Panc1 (cell line): ENCODE measurements around the gene BTBD9. TPM values are rescaled to one million over a fixed set of nuclear protein-coding genes. Genes with fewer than 3 reads are reported as not detected.

Experiments
- ATAC-seq: fragments of 200-7000 bp; cut with Tn5 transposase; 2 replicates; pipeline ENCODE4 v1.9.1; 2020; ENCODE audit warnings: mild to moderate bottlenecking, moderate library complexity
- BruUV-seq: library from RNA; stranded (reverse); fragments of 400-500 nt; replicated peaks from 2 replicates; lab custom pipeline; 2021; lab: Mats Ljungman, UMichigan
- CTCF ChIA-PET: fragments of 300-600 bp; sonication (Branson Sonifier 250); formaldehyde crosslinking; loops from one replicate; lab custom pipeline; 2022; ENCODE audit warnings: antibody characterized with exemption; lab: Charles Lee
- POLR2A ChIA-PET: fragments of 300-600 bp; sonication (Branson Sonifier 250); formaldehyde crosslinking; loops from one replicate; lab custom pipeline; 2022; ENCODE audit warnings: antibody characterized with exemption; lab: Charles Lee
- DNase-seq: peaks from one replicate; pipeline ENCODE4 v3.0.0-alpha.2; 2010; ENCODE audit warnings: low read depth, low spot score
- H3K27ac ChIP-seq: 2 replicates; pipeline ENCODE4 v1.5.1; 2011; ENCODE audit warnings: mild to moderate bottlenecking, low read length, inconsistent platforms
- H3K27me3 ChIP-seq: fragments of 200-500 bp; sonication (Bioruptor generic); 2 replicates; pipeline ENCODE4 v1.6.0; 2014; ENCODE audit warnings: low read length, inconsistent platforms; ENCODE audit not compliant: control insufficient read depth, insufficient read depth
- H3K36me3 ChIP-seq: fragments of 200-500 bp; sonication (Bioruptor generic); 2 replicates; pipeline ENCODE4 v1.5.1; 2014; ENCODE audit warnings: inconsistent platforms, mild to moderate bottlenecking, low read length, moderate library complexity; ENCODE audit not compliant: control insufficient read depth, insufficient read depth
- H3K4me1 ChIP-seq: 2 replicates; pipeline ENCODE4 v1.5.1; 2011; ENCODE audit warnings: inconsistent platforms, mild to moderate bottlenecking, low read length, moderate library complexity; ENCODE audit not compliant: control insufficient read depth, insufficient read depth
- H3K4me3 ChIP-seq, 2 experiments: 2 replicates each; pipeline ENCODE4 v1.5.1; 2011 to 2012; ENCODE audit warnings: low read depth in 2 of 2, low read length in 2 of 2, mild to moderate bottlenecking in 2 of 2, inconsistent platforms in 1 of 2, moderate library complexity in 1 of 2
- H3K9me3 ChIP-seq: fragments of 200-500 bp; sonication (Bioruptor generic); 2 replicates; pipeline ENCODE4 v1.5.1; 2014; ENCODE audit warnings: low read depth, mild to moderate bottlenecking, inconsistent platforms, low read length, moderate library complexity; ENCODE audit not compliant: control insufficient read depth, insufficient read depth
- CTCF ChIP-seq: fragments of 450-650 bp; IDR thresholded peaks from 2 replicates; pipeline ENCODE4 v1.5.1; 2017; ENCODE audit warnings: mild to moderate bottlenecking
- POLR2AphosphoS5 ChIP-seq: IDR thresholded peaks from 2 replicates; pipeline ENCODE4 v1.6.1; 2012; ENCODE audit warnings: mild to moderate bottlenecking, low read depth, low read length, moderate library complexity
- REST ChIP-seq, 2 experiments: IDR thresholded peaks; 2 replicates each; pipeline ENCODE4 v1.6.1; 2011 to 2012; ENCODE audit warnings: low read depth in 2 of 2, control low read depth in 1 of 2, low read length in 1 of 2, mild to moderate bottlenecking in 1 of 2, moderate library complexity in 1 of 2; ENCODE audit not compliant: insufficient read depth in 1 of 2
- SIN3A ChIP-seq: IDR thresholded peaks from 2 replicates; pipeline ENCODE4 v1.6.1; 2012; ENCODE audit warnings: low read depth, mild to moderate bottlenecking, low read length, moderate library complexity, borderline replicate concordance; ENCODE audit not compliant: insufficient read depth
- TCF7L2 ChIP-seq: IDR thresholded peaks from 2 replicates; pipeline ENCODE4 v1.6.1; 2011; ENCODE audit warnings: mild to moderate bottlenecking, low read depth, low read length, inconsistent platforms
- in situ Hi-C: cut with HindIII; loops from 2 replicates; pipeline ENCODE4 v1.10.0; 2016; ENCODE audit warnings: low sequenced_read_pairs, low pct_unique_long_range_greater_than_20kb
- intact Hi-C: fragments of 100-400 bp; cut with micrococcal nuclease; formaldehyde crosslinking; loops from one replicate; pipeline ENCODE4 v1.10.0; 2022; ENCODE audit not compliant: unreplicated experiment
- total RNA-seq: library from RNA; stranded (reverse); gene quantifications from one replicate; pipeline ENCODE4 v1.2.1, GENCODE V29; 2021; ENCODE audit not compliant: unreplicated experiment

Gene BTBD9
- total RNA-seq, 1 experiment from 2014 or later, result 12.8 TPM

DNA sequence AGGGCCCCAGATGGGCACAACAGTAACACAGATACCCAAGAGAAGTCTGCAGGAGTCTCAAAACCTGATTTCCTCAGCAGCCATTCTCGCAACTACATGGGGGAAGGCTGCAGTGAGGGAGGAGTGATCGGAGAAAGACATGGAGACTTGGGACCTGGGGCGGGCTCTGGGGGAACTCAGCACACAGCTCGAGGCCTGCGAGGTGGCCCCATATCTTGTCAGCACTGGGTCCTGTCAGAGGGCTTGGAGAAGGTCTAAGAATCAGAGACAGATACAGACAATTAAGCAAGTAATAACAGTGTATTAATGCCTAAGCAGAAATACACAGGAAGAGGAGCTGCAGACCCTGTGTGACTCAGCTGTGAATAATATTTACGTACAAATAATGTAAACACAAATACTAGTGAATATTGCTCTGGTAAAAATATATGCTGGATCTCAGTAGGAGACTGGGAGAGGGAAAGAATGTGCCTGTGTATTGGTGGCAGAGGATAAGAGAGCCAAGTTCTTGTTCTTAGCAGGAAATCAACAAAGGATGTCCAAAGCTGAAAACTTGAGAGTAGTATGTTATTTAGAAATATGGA lies 484.0 kb downstream of the BTBD9 start:
- ChIA-PET CTCF (no interaction called here), POLR2A (no interaction called here)
- peaks cover 5% of the 10 kb centered on the region; the same call in 1 of the 2 replicates for H3K4me1 ChIP-seq
- ATAC-seq, result 0 out of 2 replicates have a peak, but pooled peaks have one; percentile 28
- TF ChIP-seq SIN3A (no peak), CTCF (no peak), REST (IDR thresholded peaks at IDR 0.05; ENCODE audit: insufficient read depth in 1 of 2, low read depth in 2 of 2, low read length in 1 of 2) (no peak), POLR2AphosphoS5 (no peak), TCF7L2 (no peak)
- no peaks in the 10 kb centered on the region for H3K9me3 ChIP-seq
- H3K4me3 ChIP-seq, result no peak overlapping the region
- no peak overlapping the region for H3K27ac ChIP-seq
- no peaks in the 10 kb centered on the region; the same call in 1 of the 2 replicates for H3K36me3 ChIP-seq
- in situ Hi-C loops, result no loop called here
- intact Hi-C loops, result no loop called here
- no peaks in the 10 kb centered on the region for H3K27me3 ChIP-seq
- peak; percentile 22 for DNase-seq
- BruUV-seq, result no TSS peak

- in situ Hi-C loops, result no loop called here
- intact Hi-C loops, result no loop called here
- ATAC-seq (no peak), DNase-seq (no peak)
- Histone ChIP-seq H3K4me3 (no peak overlapping the region), H3K27me3 (no peaks in the 10 kb centered on the region), H3K4me1 (peaks cover 5% of the 10 kb centered on the region; the same call in 1 of the 2 replicates), H3K27ac (no peak overlapping the region), H3K36me3 (no peaks in the 10 kb centered on the region; the same call in 1 of the 2 replicates), H3K9me3 (no peaks in the 10 kb centered on the region)
- ChIA-PET CTCF (no interaction called here), POLR2A (no interaction called here)
- TF ChIP-seq POLR2AphosphoS5, result no peak
- TF ChIP-seq TCF7L2, result no peak
- no peak for TF ChIP-seq REST (IDR thresholded peaks at IDR 0.05; ENCODE audit: insufficient read depth in 1 of 2, low read depth in 2 of 2, low read length in 1 of 2)
- no peak for TF ChIP-seq CTCF
- TF ChIP-seq SIN3A, result no peak
- no TSS peak for BruUV-seq
Measured at GRCh38 chr6:38155144-38155543, 484.6 kb downstream of the BTBD9 start.
